ENCODE data around the gene LCE1E. TPM values are rescaled to one million over a fixed set of nuclear protein-coding genes. Genes with fewer than 3 reads are reported as not detected.

LCE1E gene
- total RNA-seq, 4 donors from 2014 or later: not detected

- Histone ChIP-seq H3K27me3 (no peaks in the 10 kb centered on the region), H3K4me1 (no peaks in the 10 kb centered on the region), H3K27ac (no peak overlapping the region), H3K36me3 (no peaks in the 10 kb centered on the region), H3K4me3 (no peak overlapping the region), H3K9me3 (no peaks in the 10 kb centered on the region)
- no peak for DNase-seq
- TF ChIP-seq POLR2A (IDR thresholded peaks at IDR 0.05): no peak
- TF ChIP-seq, protein P1, sequence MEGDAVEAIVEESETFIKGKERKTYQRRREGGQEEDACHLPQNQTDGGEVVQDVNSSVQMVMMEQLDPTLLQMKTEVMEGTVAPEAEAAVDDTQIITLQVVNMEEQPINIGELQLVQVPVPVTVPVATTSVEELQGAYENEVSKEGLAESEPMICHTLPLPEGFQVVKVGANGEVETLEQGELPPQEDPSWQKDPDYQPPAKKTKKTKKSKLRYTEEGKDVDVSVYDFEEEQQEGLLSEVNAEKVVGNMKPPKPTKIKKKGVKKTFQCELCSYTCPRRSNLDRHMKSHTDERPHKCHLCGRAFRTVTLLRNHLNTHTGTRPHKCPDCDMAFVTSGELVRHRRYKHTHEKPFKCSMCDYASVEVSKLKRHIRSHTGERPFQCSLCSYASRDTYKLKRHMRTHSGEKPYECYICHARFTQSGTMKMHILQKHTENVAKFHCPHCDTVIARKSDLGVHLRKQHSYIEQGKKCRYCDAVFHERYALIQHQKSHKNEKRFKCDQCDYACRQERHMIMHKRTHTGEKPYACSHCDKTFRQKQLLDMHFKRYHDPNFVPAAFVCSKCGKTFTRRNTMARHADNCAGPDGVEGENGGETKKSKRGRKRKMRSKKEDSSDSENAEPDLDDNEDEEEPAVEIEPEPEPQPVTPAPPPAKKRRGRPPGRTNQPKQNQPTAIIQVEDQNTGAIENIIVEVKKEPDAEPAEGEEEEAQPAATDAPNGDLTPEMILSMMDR (IDR thresholded peaks at IDR 0.05): no peak
Measured at GRCh38 chr1:152783095-152783494, 3.0 kb upstream of the LCE1E start.

DNA sequence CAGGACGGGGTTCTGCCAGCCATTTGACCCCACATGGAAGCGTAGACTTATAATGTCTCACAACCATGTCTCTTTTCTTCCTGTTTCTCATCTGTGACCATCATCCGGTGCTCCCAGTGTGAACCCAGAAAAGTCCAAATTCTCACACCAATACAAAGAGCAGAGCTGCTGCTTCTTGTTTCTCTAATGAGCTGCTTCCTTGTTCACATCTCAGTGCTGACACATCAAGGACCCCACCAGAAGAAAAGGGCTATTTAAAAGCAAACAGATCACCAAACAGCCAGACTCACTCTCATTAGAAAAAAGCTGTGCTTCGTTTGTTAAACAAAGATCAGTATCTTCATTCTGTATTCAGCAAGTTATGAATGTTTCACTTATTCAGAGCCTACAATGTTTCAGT is 9.6 kb downstream of the LCE1E start:
- Histone ChIP-seq H3K4me3 (no peak overlapping the region), H3K9me3 (no peaks in the 10 kb centered on the region), H3K27ac (no peak overlapping the region), H3K4me1 (no peaks in the 10 kb centered on the region), H3K36me3 (no peaks in the 10 kb centered on the region), H3K27me3 (no peaks in the 10 kb centered on the region)
- TF ChIP-seq, protein P1 (IDR thresholded peaks at IDR 0.05): no peak
- TF ChIP-seq POLR2A (IDR thresholded peaks at IDR 0.05): no peak
- DNase-seq: no peak

GRCh38 chr1:152796421-152796820 is 10.4 kb downstream of the LCE1E start, which contains the start of gene LCE1D:
Gene LCE1D (plus strand): TSS chr1:152796721. CDS start chr1:152797795, 1,074 bp downstream.
- Histone ChIP-seq H3K36me3 (no peaks in the 10 kb centered on the region), H3K4me1 (no peaks in the 10 kb centered on the region), H3K4me3 (no peak within 1 kb of the TSS), H3K9me3 (no peaks in the 10 kb centered on the region), H3K27me3 (no peaks in the 10 kb centered on the region), H3K27ac (no peak within 1 kb of the TSS)
- TF ChIP-seq POLR2A (IDR thresholded peaks at IDR 0.05): no peak
- TF ChIP-seq, protein P1 (IDR thresholded peaks at IDR 0.05): no peak
- DNase-seq: no peak

GRCh38 chr1:152801333-152801732 is 15.3 kb downstream of the LCE1E start:
- Histone ChIP-seq H3K4me1 (no peaks in the 10 kb centered on the region), H3K9me3 (no peaks in the 10 kb centered on the region), H3K27me3 (no peaks in the 10 kb centered on the region), H3K27ac (no peak overlapping the region), H3K4me3 (no peak overlapping the region), H3K36me3 (no peaks in the 10 kb centered on the region)
- no peak for DNase-seq
- no peak for TF ChIP-seq POLR2A (IDR thresholded peaks at IDR 0.05)
- TF ChIP-seq, protein P1 (IDR thresholded peaks at IDR 0.05): no peak

- TF ChIP-seq, protein P1 (IDR thresholded peaks at IDR 0.05): no peak
- TF ChIP-seq POLR2A (IDR thresholded peaks at IDR 0.05): no peak
Measured at GRCh38 chr1:152806576-152806975, 20.5 kb downstream of the LCE1E start, which contains the start of gene LCE1C. Gene LCE1C (minus strand): TSS chr1:152806651. CDS start chr1:152805478, 1,173 bp downstream.

GRCh38 chr1:152811050-152811449 is 25.0 kb downstream of the LCE1E start:
- H3K36me3 ChIP-seq: no peaks in the 10 kb centered on the region
- no peaks in the 10 kb centered on the region for H3K9me3 ChIP-seq
- no peak for TF ChIP-seq POLR2A (IDR thresholded peaks at IDR 0.05)
- TF ChIP-seq, protein P1 (IDR thresholded peaks at IDR 0.05): no peak
- DNase-seq: no peak
- H3K27ac ChIP-seq: no peak overlapping the region
- H3K27me3 ChIP-seq: no peaks in the 10 kb centered on the region
- H3K4me1 ChIP-seq: no peaks in the 10 kb centered on the region
- no peak overlapping the region for H3K4me3 ChIP-seq

More at GRCh38 chr1:152806576-152806975, 20.5 kb downstream of the LCE1E start, which contains the start of gene LCE1C:
- Histone ChIP-seq H3K27ac (no peak within 1 kb of the TSS), H3K9me3 (no peaks in the 10 kb centered on the region), H3K4me3 (no peak within 1 kb of the TSS), H3K4me1 (no peaks in the 10 kb centered on the region), H3K36me3 (no peaks in the 10 kb centered on the region), H3K27me3 (no peaks in the 10 kb centered on the region)
- DNase-seq: no peak
